ENCODE data around the gene PLCL1. TPM values are rescaled to one million over a fixed set of nuclear protein-coding genes. Genes with fewer than 3 reads are reported as not detected.

Gene PLCL1
- total and polyA plus RNA-seq, 10 of the 15 experiments (the other 5 are each of a cell fraction or from before 2014, with no cell fraction given), result 0.03 to 1.5 (median 0.22) TPM

- TF ChIP-seq ZBTB4 (CRISPR knock-in tag; IDR thresholded peaks at IDR 0.05) (no peak), MTA2 (IDR thresholded peaks at IDR 0.05; ENCODE audit: low read depth) (peak; percentile 68), MYB (IDR thresholded peaks at IDR 0.05; ENCODE audit: borderline replicate concordance, low read depth, low read length) (no peak), E2F4 (IDR thresholded peaks at IDR 0.05; ENCODE audit: low read depth, low read length) (no peak), FOXK2 (IDR thresholded peaks at IDR 0.05) (no peak), CHD2 (IDR thresholded peaks at IDR 0.05; ENCODE audit: borderline replicate concordance, low read depth, low read length) (no peak), IKZF2 (IDR thresholded peaks at IDR 0.05) (peak; percentile 85 to 92; a peak in 3 of 4 replicates), ZBED1 (IDR thresholded peaks at IDR 0.05; ENCODE audit: borderline replicate concordance) (no peak), KLF5 (IDR thresholded peaks at IDR 0.05; ENCODE audit: partially characterized antibody) (no peak), ATF2 (IDR thresholded peaks at IDR 0.05; ENCODE audit: low read length) (peak; percentile 57), SUZ12 (IDR thresholded peaks at IDR 0.05; ENCODE audit: unreplicated experiment) (no peak), TBL1XR1 (IDR thresholded peaks at IDR 0.05; ENCODE audit: low read depth, low read length) (no peak), RCOR1 (conservative IDR thresholded peaks at IDR 0.05; ENCODE audit: low read depth, low read length) (no peak), PAX8 (IDR thresholded peaks at IDR 0.05) (no peak), RAD21 (IDR thresholded peaks at IDR 0.05; ENCODE audit: insufficient read depth, low read depth, low read length) (no peak), JUNB (IDR thresholded peaks at IDR 0.05) (peak; percentile 66), ZNF217 (IDR thresholded peaks at IDR 0.05) (no peak), MTA3 (IDR thresholded peaks at IDR 0.05; ENCODE audit: borderline replicate concordance, low read length) (no peak), GATAD2B (conservative IDR thresholded peaks at IDR 0.05; ENCODE audit: low read depth) (no peak), HDGF (IDR thresholded peaks at IDR 0.05) (no peak), ELK1 (IDR thresholded peaks at IDR 0.05; ENCODE audit: low read depth, low read length) (no peak), E2F8 (IDR thresholded peaks at IDR 0.05; ENCODE audit: low read depth, partially characterized antibody) (no peak), NFYB (IDR thresholded peaks at IDR 0.05; ENCODE audit: insufficient read depth, low read depth, low read length) (no peak), KAT2A (conservative IDR thresholded peaks at IDR 0.05; ENCODE audit: control insufficient read depth, low read depth, low read length) (no peak)
Measured at GRCh38 chr2:197889041-197889440, 84.6 kb downstream of the PLCL1 start (continued).
